K562 (cell line): ENCODE results near the gene KEL. TPM values are rescaled to one million over a fixed set of nuclear protein-coding genes. Genes with fewer than 3 reads are reported as not detected.

Experiments
- ARHGAP35 ChIP-seq: fragments of 450-650 bp; IDR thresholded peaks from 2 replicates; pipeline ENCODE4 v1.6.1; 2018; ENCODE audit not compliant: partially characterized antibody
- ARID4B ChIP-seq: sonication (generic); formaldehyde crosslinking; IDR thresholded peaks from 2 replicates; pipeline ENCODE4 v1.8.0; 2022; ENCODE audit warnings: mild to moderate bottlenecking, missing genetic modification reagents
- ELF1 ChIP-seq: fragments of 200-800 bp; sonication (Bioruptor generic); IDR thresholded peaks from 2 replicates; pipeline ENCODE4 v1.6.1; 2016; ENCODE audit warnings: missing genetic modification characterization, missing compliant biosample characterization
- ESRRA ChIP-seq: fragments of 450-650 bp; IDR thresholded peaks from 2 replicates; pipeline ENCODE4 v1.6.1; 2014; ENCODE audit warnings: low read depth, mild to moderate bottlenecking, moderate library complexity, borderline replicate concordance
- EWSR1 ChIP-seq: fragments of 450-650 bp; IDR thresholded peaks from 2 replicates; pipeline ENCODE4 v1.6.1; 2018; ENCODE audit warnings: borderline replicate concordance, mild to moderate bottlenecking, low read depth, moderate library complexity; ENCODE audit not compliant: partially characterized antibody
- FOXM1 ChIP-seq, 2 experiments: fragments of 450-650 bp in 1 of 2; sonication (generic) in 1 of 2; formaldehyde crosslinking in 1 of 2; IDR thresholded peaks; 2 replicates each; pipeline versions ENCODE4 v1.6.1 to v1.9.0; 2017 to 2022; ENCODE audit warnings: low read depth in 2 of 2, mild to moderate bottlenecking in 2 of 2, missing genetic modification reagents in 1 of 2, moderate library complexity in 1 of 2
- GABPB1 ChIP-seq: sonication (generic); formaldehyde crosslinking; IDR thresholded peaks from 2 replicates; pipeline ENCODE4 v1.8.0; 2022; ENCODE audit warnings: mild to moderate bottlenecking, missing genetic modification reagents
- ILF3 ChIP-seq: fragments of 450-650 bp; IDR thresholded peaks from 2 replicates; pipeline ENCODE4 v1.6.1; 2018; ENCODE audit warnings: antibody characterized with exemption, mild to moderate bottlenecking, moderate library complexity, borderline replicate concordance
- JUND ChIP-seq, 2 experiments: IDR thresholded peaks; 2 replicates in 1 of 2; 3 replicates in 1 of 2; pipeline ENCODE4 v1.6.1; 2011; ENCODE audit warnings: borderline replicate concordance in 2 of 2, low read depth in 2 of 2, low read length in 2 of 2, improper control_type of control experiment in 1 of 2, missing biosample characterization in 1 of 2, missing genetic modification characterization in 1 of 2, missing genetic modification reagents in 1 of 2
- NUFIP1 ChIP-seq: fragments of 450-650 bp; IDR thresholded peaks from 2 replicates; pipeline ENCODE4 v1.6.1; 2018; ENCODE audit not compliant: partially characterized antibody
- SREBF1 ChIP-seq: fragments of 150-350 bp; IDR thresholded peaks from 2 replicates; pipeline ENCODE4 v1.6.1; 2014; ENCODE audit warnings: antibody characterized with exemption, low read depth, low read length, borderline replicate concordance
- STAG1 ChIP-seq: sonication (generic); formaldehyde crosslinking; IDR thresholded peaks from 2 replicates; pipeline ENCODE4 v1.5.0; 2020; ENCODE audit warnings: missing genetic modification reagents, borderline replicate concordance
- STAT5A ChIP-seq: IDR thresholded peaks from 2 replicates; pipeline ENCODE4 v1.6.1; 2012; ENCODE audit warnings: low read length, inconsistent platforms, borderline replicate concordance
- TRIM25 ChIP-seq: fragments of 450-650 bp; IDR thresholded peaks from 2 replicates; pipeline ENCODE4 v1.7.0; 2016; ENCODE audit warnings: borderline replicate concordance
- XRCC3 ChIP-seq: fragments of 450-650 bp; IDR thresholded peaks from 2 replicates; pipeline ENCODE4 v1.6.1; 2017; ENCODE audit warnings: mild to moderate bottlenecking, moderate library complexity
- ZBTB1 ChIP-seq: sonication (generic); formaldehyde crosslinking; IDR thresholded peaks from 2 replicates; pipeline ENCODE4 v1.8.1; 2023; ENCODE audit warnings: missing genetic modification reagents, low read depth, mild to moderate bottlenecking, borderline replicate concordance
- ZBTB34 ChIP-seq: fragments of 250-450 bp; sonication (Bioruptor Pico); IDR thresholded peaks from 2 replicates; pipeline ENCODE4 v1.8.0; 2021; ENCODE audit warnings: mild to moderate bottlenecking, moderate library complexity
- ZEB2 ChIP-seq: fragments of 450-650 bp; IDR thresholded peaks from 2 replicates; pipeline ENCODE4 v1.6.1; 2016
- ZFP36 ChIP-seq: fragments of 150-350 bp; IDR thresholded peaks from 2 replicates; pipeline ENCODE4 v1.6.1; 2018; ENCODE audit warnings: low read length, low read depth; ENCODE audit not compliant: partially characterized antibody
- polyA plus RNA-seq, 8 experiments: library from polyadenylated mRNA; depleted of rRNA in 4 of 8; stranded (reverse) in 5 of 8; unstranded in 3 of 8; fragments of >200 nt; fragmentation: Nextera tagmentation in 2 of 8; fragmentation: Illumina TruSeq in 1 of 8; extraction: Ambion mirVana in 2 of 8; extraction: Trizol in 1 of 8; gene quantifications; 2 replicates each; pipeline versions ENCODE4 v1.2.1 to v1.2.3, GENCODE V29; 2011 to 2014; ENCODE audit warnings: inconsistent platforms in 1 of 8, missing spikeins in 1 of 8
- total RNA-seq, 7 experiments: library from RNA; depleted of rRNA in 6 of 7; stranded (reverse); fragments of >200 nt in 6 of 7; fragmentation: Illumina TruSeq in 2 of 7; extraction: Trizol in 2 of 7; gene quantifications; 2 replicates each; pipeline versions ENCODE4 v1.2.1 to v1.2.3, GENCODE V29; 2011 to 2021; ENCODE audit warnings: low replicate concordance in 1 of 7

Gene KEL
- total and polyA plus RNA-seq, 9 of the 15 experiments (the other 6 are each of a cell fraction or from before 2014, with no cell fraction given): 9.0 to 47.4 (median 22.2) TPM

GRCh38 chr7:142908921-142909890, 53.0 kb downstream of the KEL start (continued):
- TF ChIP-seq ZBTB34 (CRISPR knock-in tag) (no peak), ILF3 (no peak), JUND (IDR thresholded peaks at IDR 0.05; ENCODE audit: borderline replicate concordance, low read depth, low read length) (no peak), JUND (tag; IDR thresholded peaks at IDR 0.05; ENCODE audit: borderline replicate concordance, low read depth, low read length) (no peak), ZEB2 (no peak), ARID4B (CRISPR knock-in tag) (no peak), SREBF1 (no peak), TRIM25 (no peak), ZBTB1 (CRISPR knock-in tag) (no peak), STAT5A (no peak), ESRRA (peak; percentile 65; the same call in 1 of the 2 replicates), NUFIP1 (no peak), EWSR1 (no peak), ZFP36 (no peak), ARHGAP35 (no peak), GABPB1 (CRISPR knock-in tag) (peak; percentile 36; the same call in 1 of the 2 replicates), XRCC3 (no peak), ELF1 (tag) (peak; percentile 55; the same call in 1 of the 2 replicates), FOXM1 (IDR thresholded peaks at IDR 0.05; ENCODE audit: low read depth) (no peak), FOXM1 (CRISPR knock-in tag; IDR thresholded peaks at IDR 0.05; ENCODE audit: low read depth) (peak; percentile 54; the same call in 1 of the 2 replicates), STAG1 (CRISPR knock-in tag) (no peak)
